ENCODE results near the gene RASGEF1C.

The RASGEF1C gene

GRCh38 chr5:180157866-180158265 lies 51.1 kb downstream of the RASGEF1C start:
- DNase-seq = no peak

DNA sequence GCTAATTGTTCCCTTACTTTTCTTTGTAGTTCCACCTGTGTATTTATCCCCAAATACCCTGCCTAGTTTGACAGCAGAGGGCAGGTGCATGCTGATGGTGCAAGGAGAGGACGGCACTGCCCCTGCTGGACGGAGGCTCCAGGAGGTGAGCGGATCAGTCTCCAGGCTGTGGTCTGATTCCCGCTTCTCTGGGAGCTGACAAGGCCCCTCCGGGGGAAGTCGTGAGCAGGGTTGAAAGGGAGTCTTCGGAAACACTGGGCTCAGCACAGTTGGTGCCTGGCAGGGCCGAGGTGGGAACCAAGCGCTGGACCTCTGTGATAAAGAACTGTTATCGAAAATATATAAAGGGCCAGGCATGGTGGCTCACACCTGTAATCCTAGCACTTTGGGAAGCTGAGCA lies 52.9 kb downstream of the RASGEF1C start:
- no peak for DNase-seq

GRCh38 chr5:180155365-180155926 lies 53.6 kb downstream of the RASGEF1C start:
- no peak for DNase-seq

GRCh38 chr5:180154821-180155364 lies 54.1 kb downstream of the RASGEF1C start:
- DNase-seq = no peak

DNA sequence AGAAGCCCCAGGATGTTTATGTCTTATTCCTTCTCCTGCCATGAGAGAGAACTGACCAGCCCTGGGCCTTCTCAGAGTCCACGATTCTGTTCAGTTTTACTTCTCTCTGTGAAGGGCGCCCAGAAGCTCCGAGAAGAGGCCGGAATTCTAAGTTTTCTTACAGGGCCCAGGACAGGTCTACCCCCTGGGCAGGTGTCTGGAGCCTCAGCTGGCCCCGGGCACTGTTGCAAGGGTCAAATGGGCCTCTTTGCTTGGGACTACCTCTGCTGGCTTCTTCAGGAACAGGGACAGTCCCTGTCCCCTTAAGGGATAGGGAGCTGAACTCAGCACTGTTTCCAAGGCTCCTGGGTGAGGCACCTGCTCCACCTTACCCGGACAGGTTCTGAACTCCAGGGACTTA lies 55.0 kb downstream of the RASGEF1C start:
- no peak for DNase-seq

GRCh38 chr5:180153099-180153498 lies 55.9 kb downstream of the RASGEF1C start:
- DNase-seq = no peak

- peak; percentile 13 for DNase-seq
Measured at GRCh38 chr5:180143656-180144364, 65.2 kb downstream of the RASGEF1C start.

- peak; percentile 17 for DNase-seq
Measured at GRCh38 chr5:180142824-180143610, 66.0 kb downstream of the RASGEF1C start.

DNA sequence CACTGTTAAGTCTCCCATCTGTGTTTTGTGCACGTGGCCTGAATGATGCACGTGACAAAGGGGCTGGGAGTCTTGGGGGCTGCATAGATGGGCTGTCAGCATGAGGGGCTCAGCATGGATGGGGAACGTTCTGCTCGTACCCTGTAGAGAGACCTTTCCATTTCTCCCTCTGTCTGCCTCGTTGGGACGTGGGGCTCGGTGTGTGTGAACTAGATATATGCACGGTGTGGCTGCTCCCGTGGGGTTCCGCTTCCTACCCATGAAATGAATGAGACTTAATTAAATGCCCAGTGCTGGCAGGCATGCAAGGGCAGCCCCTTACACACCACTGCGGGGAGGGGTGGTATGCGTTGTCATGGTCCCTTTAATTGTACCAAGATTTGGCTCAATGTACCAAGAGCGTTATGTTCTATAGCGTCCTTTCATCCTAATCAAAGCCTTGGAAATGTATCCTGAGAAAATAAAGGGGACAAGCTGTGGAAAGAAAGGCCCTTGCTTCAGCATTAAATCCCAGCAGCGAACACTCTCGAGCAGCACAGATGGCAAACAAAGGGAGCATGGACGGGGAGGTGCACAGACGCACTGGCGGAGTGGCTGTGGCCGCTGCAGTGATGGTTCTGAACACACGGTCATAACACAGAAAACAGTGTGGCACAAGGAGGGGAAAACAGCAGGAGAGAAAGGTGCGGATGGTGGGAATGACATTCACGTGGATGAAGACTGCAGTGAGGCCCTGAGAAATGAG lies 66.8 kb downstream of the RASGEF1C start:
- DNase-seq = no peak

GRCh38 chr5:180141068-180141660 lies 67.8 kb downstream of the RASGEF1C start:
- DNase-seq = peak; percentile 16

DNA sequence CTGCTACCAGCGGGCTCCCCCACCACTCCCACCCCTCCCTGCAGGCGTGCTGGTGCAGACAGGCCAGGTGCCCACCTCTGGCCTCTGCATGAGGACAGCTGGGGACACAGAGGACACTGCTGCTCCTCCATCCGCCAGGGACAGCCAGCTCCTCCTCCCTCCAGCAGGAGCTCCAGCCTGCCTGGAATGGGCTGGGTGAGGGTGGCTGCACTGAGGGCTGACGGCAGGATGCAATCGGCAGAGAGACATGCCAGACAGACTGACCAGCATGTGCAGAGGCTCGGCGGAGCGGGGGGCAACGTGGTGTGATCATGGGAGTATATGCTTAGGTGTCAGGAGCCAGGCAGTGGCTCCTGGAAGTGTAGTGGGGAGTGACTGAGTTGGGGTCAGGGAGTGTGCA lies 68.4 kb downstream of the RASGEF1C start:
- DNase-seq = no peak

- peak; percentile 12 for DNase-seq
Measured at GRCh38 chr5:180140079-180140554, 68.9 kb downstream of the RASGEF1C start.

GRCh38 chr5:180139731-180140055 lies 69.3 kb downstream of the RASGEF1C start:
- DNase-seq = peak; percentile 19

DNA sequence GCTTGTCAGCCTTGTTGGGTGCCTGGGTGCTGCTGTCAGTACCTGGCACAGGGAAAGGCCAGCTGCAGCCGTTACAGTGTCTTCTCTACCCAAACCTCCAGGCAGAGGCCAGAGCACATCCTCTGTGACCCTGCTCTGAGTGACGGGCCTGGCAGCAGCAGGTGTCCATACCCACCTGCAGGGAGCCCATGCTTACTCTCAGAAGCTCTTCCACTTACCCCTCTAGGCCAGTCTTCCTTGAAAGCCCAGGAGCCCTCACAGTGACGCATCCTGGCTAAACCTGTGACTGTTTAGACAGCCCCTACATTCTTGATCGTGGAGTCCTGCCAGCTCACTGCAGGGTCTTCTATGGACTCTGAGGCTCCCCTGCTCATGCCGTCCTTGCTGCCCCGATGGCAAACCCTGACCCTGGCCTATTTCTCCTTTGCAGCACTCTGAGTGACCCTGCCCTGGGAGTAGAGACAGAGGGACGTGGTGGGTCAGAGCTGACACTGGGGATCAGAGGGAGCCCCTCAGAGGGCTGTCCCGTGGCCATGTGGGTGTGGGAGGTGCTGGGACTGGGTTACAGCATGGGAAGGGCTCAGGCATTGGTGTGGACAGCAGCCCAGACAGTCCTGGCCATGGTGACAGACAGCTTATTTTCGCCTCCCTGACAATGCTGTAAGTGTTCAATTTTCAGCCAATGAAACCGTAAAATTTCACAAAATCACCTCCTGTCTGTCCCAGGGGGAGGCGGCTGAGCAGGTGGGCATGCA lies 69.9 kb downstream of the RASGEF1C start:
- no peak for DNase-seq

- DNase-seq = peak; percentile 19
Measured at GRCh38 chr5:180138214-180138975, 70.6 kb downstream of the RASGEF1C start.

GRCh38 chr5:180137401-180138213 lies 71.4 kb downstream of the RASGEF1C start:
- peak; percentile 19 for DNase-seq

- DNase-seq = peak; percentile 18
Measured at GRCh38 chr5:180136630-180137381, 72.2 kb downstream of the RASGEF1C start.

DNA sequence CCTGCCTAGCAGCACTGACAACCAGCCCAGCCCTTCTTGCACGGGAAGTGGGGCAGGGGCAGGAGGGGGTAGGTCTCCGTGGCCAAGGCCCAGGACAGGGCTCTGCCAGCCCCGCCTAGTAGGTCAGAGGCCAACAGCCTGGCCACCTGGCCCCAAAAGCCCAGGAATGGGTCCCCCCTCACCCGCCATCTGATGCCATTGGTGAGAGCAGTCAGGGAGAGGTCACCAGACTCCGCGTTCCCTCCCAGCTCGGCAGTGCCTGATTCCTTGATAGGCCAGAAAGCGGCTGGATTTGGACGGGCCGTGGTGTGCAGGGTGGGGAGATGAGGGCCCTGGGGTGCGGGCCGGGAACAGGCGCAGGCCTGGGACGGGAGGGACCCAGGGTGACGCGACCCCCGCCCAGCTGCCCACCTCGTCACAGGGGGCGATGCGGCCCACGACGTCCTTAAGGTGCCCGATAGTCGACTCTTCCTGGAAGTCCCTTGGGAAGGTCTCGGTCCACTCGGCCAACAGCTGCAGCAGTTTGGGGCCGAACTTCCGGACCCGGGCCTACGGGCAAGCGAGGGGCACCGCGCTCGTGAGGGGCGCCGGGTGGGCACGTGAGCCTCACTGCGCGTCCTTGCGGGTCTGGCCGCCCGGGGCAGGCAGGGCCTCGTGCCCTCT lies 72.9 kb downstream of the RASGEF1C start:
- DNase-seq = peak; percentile 29

Data from left hindlimb (tissue), 1 donor.